Natural killer cell treated with Interleukin-12 subunit alpha and Interleukin-12 subunit beta and Interleukin-15 and Interleukin-18, amount 100 ng/mL, for 72 hours (primary cell): ENCODE measurements around the gene SLC1A1. TPM values are rescaled to one million over a fixed set of nuclear protein-coding genes. Genes with fewer than 3 reads are reported as not detected.
"Not testable (repeated sequence)": the region's sequence is repeated elsewhere in the genome, so short reads cannot be mapped to it uniquely, and the experiment has no call there.

ENCODE experiments used
- ATAC-seq, 2 donors: fragments of 150-1000 bp; cut with Tn5 transposase in 1 of 2; sonication (Bioruptor Pico), chemical (Tn5 transposase) in 1 of 2; 2 replicates each; pipeline ENCODE4 v1.10.0; 2021
- DNase-seq: peaks from one replicate; pipeline ENCODE4 v3.0.0; 2022; ENCODE audit warnings: low spot score
- H3K27ac Mint-ChIP-seq, 2 donors: 1 replicate in 1 of 2; 2 replicates in 1 of 2; pipeline ENCODE4 v1.8.0; 2022; ENCODE audit warnings: mixed read lengths in 2 of 2, mild to moderate bottlenecking in 1 of 2, moderate library complexity in 1 of 2
- H3K27me3 Mint-ChIP-seq, 2 donors: 1 replicate in 1 of 2; 2 replicates in 1 of 2; pipeline ENCODE4 v1.8.0; 2022; ENCODE audit warnings: mixed read lengths in 2 of 2
- H3K36me3 Mint-ChIP-seq: one replicate; pipeline ENCODE4 v1.8.0; 2022; ENCODE audit warnings: mixed read lengths
- H3K4me1 Mint-ChIP-seq, 2 donors: 1 replicate in 1 of 2; 2 replicates in 1 of 2; pipeline ENCODE4 v1.8.0; 2022; ENCODE audit warnings: low read depth in 2 of 2, mixed read lengths in 2 of 2, mild to moderate bottlenecking in 1 of 2
- H3K4me3 Mint-ChIP-seq: one replicate; pipeline ENCODE4 v1.8.0; 2022; ENCODE audit warnings: mixed read lengths
- H3K9me3 Mint-ChIP-seq: 2 replicates; pipeline ENCODE4 v1.8.0; 2022; ENCODE audit warnings: mixed read lengths
- total RNA-seq, 2 donors: library from RNA; stranded (reverse); gene quantifications; one replicate each; pipeline ENCODE4 v1.2.3, GENCODE V29; 2022

The SLC1A1 gene
- total RNA-seq, 2 donors from 2014 or later, result 0.14 TPM; not detected in 1

- H3K36me3 Mint-ChIP-seq, result peaks cover 6% of the 10 kb centered on the region
These were observed 47.8 kb downstream of the SLC1A1 start for GRCh38 chr9:4538107-4538506.

GRCh38 chr9:4538621-4539020, 48.4 kb downstream of the SLC1A1 start:
- no peak overlapping the region for H3K4me3 Mint-ChIP-seq
- no peak for DNase-seq
- ATAC-seq, result no peak
- no peaks in the 10 kb centered on the region for H3K4me1 Mint-ChIP-seq
- peaks cover 6% of the 10 kb centered on the region for H3K36me3 Mint-ChIP-seq
- H3K9me3 Mint-ChIP-seq, result peaks cover 3% of the 10 kb centered on the region
- H3K27me3 Mint-ChIP-seq, result peaks cover 11 to 19% of the 10 kb centered on the region in 2 donors
- no peak overlapping the region for H3K27ac Mint-ChIP-seq

More at GRCh38 chr9:4538107-4538506, 47.8 kb downstream of the SLC1A1 start:
- ATAC-seq, result no peak
- Mint-ChIP-seq H3K4me1 (no peaks in the 10 kb centered on the region), H3K9me3 (peaks cover 3% of the 10 kb centered on the region), H3K27me3 (peaks cover 12 to 18% of the 10 kb centered on the region in 2 donors), H3K27ac (no peak overlapping the region), H3K4me3 (no peak overlapping the region)
- DNase-seq, result no peak

- Mint-ChIP-seq H3K9me3 (no peaks in the 10 kb centered on the region), H3K36me3 (no peaks in the 10 kb centered on the region), H3K27ac (no peak overlapping the region), H3K4me3 (no peak overlapping the region), H3K4me1 (no peaks in the 10 kb centered on the region), H3K27me3 (peaks cover 13 to 33% of the 10 kb centered on the region in 2 donors)
- DNase-seq (no peak), ATAC-seq (no peak)
These were observed 50.2 kb downstream of the SLC1A1 start for GRCh38 chr9:4540425-4540824.

- Mint-ChIP-seq H3K27ac (no peak overlapping the region), H3K4me3 (no peak overlapping the region), H3K9me3 (no peaks in the 10 kb centered on the region), H3K36me3 (no peaks in the 10 kb centered on the region), H3K4me1 (no peaks in the 10 kb centered on the region), H3K27me3 (peaks cover 13 to 36% of the 10 kb centered on the region in 2 donors)
- ATAC-seq, result no peak
- DNase-seq, result no peak
These were observed 51.0 kb downstream of the SLC1A1 start for GRCh38 chr9:4541281-4541680.

- DNase-seq, result no peak
- H3K9me3 Mint-ChIP-seq, result no peaks in the 10 kb centered on the region
- no peak overlapping the region for H3K4me3 Mint-ChIP-seq
- H3K27me3 Mint-ChIP-seq, result peaks cover 13 to 36% of the 10 kb centered on the region in 2 donors
- no peak for ATAC-seq
- H3K27ac Mint-ChIP-seq, result no peak overlapping the region
- H3K36me3 Mint-ChIP-seq, result no peaks in the 10 kb centered on the region
- no peaks in the 10 kb centered on the region for H3K4me1 Mint-ChIP-seq
These were observed 51.6 kb downstream of the SLC1A1 start for GRCh38 chr9:4541856-4542255.

- H3K4me3 Mint-ChIP-seq, H3K4me1 Mint-ChIP-seq: not testable (repeated sequence)
- H3K27me3 Mint-ChIP-seq, result peaks cover 11 to 36% of the 10 kb centered on the region in 2 donors
These were observed 54.4 kb downstream of the SLC1A1 start for GRCh38 chr9:4544714-4545113.

GRCh38 chr9:4547016-4547415, 56.7 kb downstream of the SLC1A1 start:
- H3K9me3 Mint-ChIP-seq, result no peaks in the 10 kb centered on the region
- no peaks in the 10 kb centered on the region for H3K4me1 Mint-ChIP-seq
- peaks cover 12 to 37% of the 10 kb centered on the region in 2 donors for H3K27me3 Mint-ChIP-seq
- H3K36me3 Mint-ChIP-seq, result no peaks in the 10 kb centered on the region
- H3K27ac Mint-ChIP-seq, result no peak overlapping the region
- ATAC-seq, result no peak
- DNase-seq, result no peak
- no peak overlapping the region for H3K4me3 Mint-ChIP-seq

More at GRCh38 chr9:4544714-4545113, 54.4 kb downstream of the SLC1A1 start:
- H3K9me3 Mint-ChIP-seq, DNase-seq, H3K27ac Mint-ChIP-seq, ATAC-seq, H3K36me3 Mint-ChIP-seq: not testable (repeated sequence)

GRCh38 chr9:4548811-4549725, 58.8 kb downstream of the SLC1A1 start:
- H3K9me3 Mint-ChIP-seq, result no peaks in the 10 kb centered on the region
- H3K36me3 Mint-ChIP-seq, result no peaks in the 10 kb centered on the region
- ATAC-seq, result no peak
- H3K4me3 Mint-ChIP-seq, result no peak overlapping the region
- H3K27me3 Mint-ChIP-seq, result peaks cover 13 to 29% of the 10 kb centered on the region in 2 donors
- H3K27ac Mint-ChIP-seq, result no peak overlapping the region
- DNase-seq, result no peak
- no peaks in the 10 kb centered on the region for H3K4me1 Mint-ChIP-seq

GRCh38 chr9:4549751-4550295, 59.6 kb downstream of the SLC1A1 start:
- Mint-ChIP-seq H3K4me3 (no peak overlapping the region), H3K4me1 (no peaks in the 10 kb centered on the region), H3K27ac (no peak overlapping the region), H3K27me3 (peaks cover 12 to 22% of the 10 kb centered on the region in 2 donors), H3K9me3 (no peaks in the 10 kb centered on the region), H3K36me3 (no peaks in the 10 kb centered on the region)
- no peak for ATAC-seq
- DNase-seq, result no peak

- no peak overlapping the region for H3K27ac Mint-ChIP-seq
- no peaks in the 10 kb centered on the region for H3K4me1 Mint-ChIP-seq
- no peaks in the 10 kb centered on the region for H3K9me3 Mint-ChIP-seq
- no peaks in the 10 kb centered on the region for H3K36me3 Mint-ChIP-seq
- ATAC-seq, result no peak
- H3K4me3 Mint-ChIP-seq, result no peak overlapping the region
- no peak for DNase-seq
- peaks cover 10 to 12% of the 10 kb centered on the region in 2 donors for H3K27me3 Mint-ChIP-seq
These were observed 60.7 kb downstream of the SLC1A1 start for GRCh38 chr9:4550777-4551484.

- Mint-ChIP-seq H3K4me3 (no peak overlapping the region), H3K36me3 (no peaks in the 10 kb centered on the region), H3K9me3 (no peaks in the 10 kb centered on the region), H3K27me3 (peaks cover 12 to 14% of the 10 kb centered on the region in 2 donors), H3K27ac (no peak overlapping the region), H3K4me1 (no peaks in the 10 kb centered on the region)
- ATAC-seq, result no peak
- no peak for DNase-seq
These were observed 63.7 kb downstream of the SLC1A1 start for GRCh38 chr9:4553951-4554381.

GRCh38 chr9:4555236-4555635, 65.0 kb downstream of the SLC1A1 start:
- Mint-ChIP-seq H3K4me1 (no peaks in the 10 kb centered on the region), H3K36me3 (no peaks in the 10 kb centered on the region), H3K27ac (no peak overlapping the region), H3K27me3 (peaks cover 12 to 14% of the 10 kb centered on the region in 2 donors), H3K9me3 (no peaks in the 10 kb centered on the region), H3K4me3 (no peak overlapping the region)
- no peak for ATAC-seq
- DNase-seq, result no peak

- no peak overlapping the region for H3K27ac Mint-ChIP-seq
- H3K4me1 Mint-ChIP-seq, result peaks cover 4 to 5% of the 10 kb centered on the region in 2 donors
These were observed 68.2 kb downstream of the SLC1A1 start for GRCh38 chr9:4558371-4558998.

More at GRCh38 chr9:4558371-4558998, 68.2 kb downstream of the SLC1A1 start:
- ATAC-seq (no peak), DNase-seq (no peak)
- Mint-ChIP-seq H3K27me3 (peaks cover 0 to 11% of the 10 kb centered on the region in 2 donors), H3K9me3 (no peaks in the 10 kb centered on the region), H3K4me3 (no peak overlapping the region), H3K36me3 (no peaks in the 10 kb centered on the region)
